Thyroid gland (tissue), 4 donors: ENCODE data around the gene SEC22A.

Experiments used
- CTCF ChIP-seq, 6 experiments: fragments of 200-600 bp in 3 of 6; fragments of 450-650 bp in 3 of 6; sonication (generic) in 3 of 6; IDR thresholded peaks; one replicate each; pipeline ENCODE4 v1.5.1; 2016 to 2019; ENCODE audit warnings: antibody characterized with exemption in 6 of 6, mild to moderate bottlenecking in 2 of 6, inconsistent platforms in 1 of 6, moderate library complexity in 1 of 6
- POLR2A ChIP-seq, 2 donors: fragments of 450-650 bp; IDR thresholded peaks; one replicate each; pipeline ENCODE4 v1.6.1; 2017; ENCODE audit warnings: antibody characterized with exemption in 2 of 2, mild to moderate bottlenecking in 2 of 2, moderate library complexity in 1 of 2

DNA sequence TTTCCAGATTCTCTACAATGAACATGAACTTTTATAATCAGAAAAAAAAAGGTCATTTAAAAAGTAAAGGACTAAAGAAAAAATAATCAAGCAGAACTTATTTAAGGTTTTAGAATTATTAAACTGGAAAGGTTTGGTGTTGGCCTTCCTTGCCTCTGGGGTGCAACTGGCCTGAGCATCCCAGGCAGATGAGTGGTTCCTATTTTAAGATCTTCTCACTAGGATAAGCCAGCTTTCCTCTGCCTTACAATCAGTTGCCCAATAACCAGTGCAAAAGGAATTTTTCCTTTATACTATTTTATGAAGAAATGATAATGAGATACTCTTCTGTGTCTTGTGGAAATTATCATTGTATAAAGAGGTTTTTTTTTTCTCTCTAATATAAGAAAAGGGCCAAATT is 56.6 kb downstream of the SEC22A start:
- no peak for TF ChIP-seq CTCF (IDR thresholded peaks at IDR 0.05)
- no peak for TF ChIP-seq POLR2A (IDR thresholded peaks at IDR 0.05)
